HG02938 (cell line): ENCODE measurements around the gene TTC23.

ENCODE experiments used
- ATAC-seq: cut with Tn5 transposase; IDR thresholded peaks from one replicate; pipeline ENCODE4 v1.9.1; 2021; ENCODE audit warnings: mild to moderate bottlenecking, moderate library complexity; ENCODE audit not compliant: unreplicated experiment

Gene TTC23

DNA sequence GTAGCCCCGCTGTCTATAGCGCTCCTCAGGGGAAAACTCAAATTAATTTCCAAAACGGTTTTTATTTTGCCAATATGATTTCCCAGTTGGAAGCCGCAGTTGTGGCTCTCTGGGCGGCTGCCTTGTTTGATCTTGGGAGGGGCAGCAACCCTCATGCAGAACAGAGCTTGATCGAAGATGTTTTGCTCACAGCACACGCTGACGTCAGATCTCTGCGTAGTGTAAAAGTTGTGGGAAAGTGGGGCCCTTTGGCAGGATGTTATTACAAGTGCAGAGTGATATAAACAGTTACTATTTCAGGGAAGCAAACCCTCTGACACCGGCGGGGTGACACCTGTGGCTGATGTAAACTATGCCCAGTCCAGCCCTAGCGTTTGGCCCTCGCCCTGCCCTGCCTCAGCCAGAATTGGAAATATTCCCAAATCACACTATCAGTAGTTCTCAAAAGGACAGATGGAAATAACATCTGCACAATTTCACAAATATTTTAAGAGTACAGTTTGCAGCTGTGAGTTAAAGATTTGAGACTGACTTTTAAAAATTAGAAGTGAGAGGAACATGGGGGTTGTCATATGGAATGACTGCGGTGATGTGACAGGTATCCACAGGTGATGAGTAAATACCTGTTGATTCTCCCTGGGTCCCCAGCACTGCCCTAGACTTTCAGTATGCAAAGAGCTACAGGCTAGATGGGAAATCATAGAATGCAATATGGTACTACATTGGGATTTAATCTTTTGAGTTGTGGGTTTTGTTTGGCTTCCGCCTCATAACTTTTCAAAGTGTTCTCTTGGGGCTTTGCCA, 142.8 kb downstream of the TTC23 start:
- no peak for ATAC-seq

DNA sequence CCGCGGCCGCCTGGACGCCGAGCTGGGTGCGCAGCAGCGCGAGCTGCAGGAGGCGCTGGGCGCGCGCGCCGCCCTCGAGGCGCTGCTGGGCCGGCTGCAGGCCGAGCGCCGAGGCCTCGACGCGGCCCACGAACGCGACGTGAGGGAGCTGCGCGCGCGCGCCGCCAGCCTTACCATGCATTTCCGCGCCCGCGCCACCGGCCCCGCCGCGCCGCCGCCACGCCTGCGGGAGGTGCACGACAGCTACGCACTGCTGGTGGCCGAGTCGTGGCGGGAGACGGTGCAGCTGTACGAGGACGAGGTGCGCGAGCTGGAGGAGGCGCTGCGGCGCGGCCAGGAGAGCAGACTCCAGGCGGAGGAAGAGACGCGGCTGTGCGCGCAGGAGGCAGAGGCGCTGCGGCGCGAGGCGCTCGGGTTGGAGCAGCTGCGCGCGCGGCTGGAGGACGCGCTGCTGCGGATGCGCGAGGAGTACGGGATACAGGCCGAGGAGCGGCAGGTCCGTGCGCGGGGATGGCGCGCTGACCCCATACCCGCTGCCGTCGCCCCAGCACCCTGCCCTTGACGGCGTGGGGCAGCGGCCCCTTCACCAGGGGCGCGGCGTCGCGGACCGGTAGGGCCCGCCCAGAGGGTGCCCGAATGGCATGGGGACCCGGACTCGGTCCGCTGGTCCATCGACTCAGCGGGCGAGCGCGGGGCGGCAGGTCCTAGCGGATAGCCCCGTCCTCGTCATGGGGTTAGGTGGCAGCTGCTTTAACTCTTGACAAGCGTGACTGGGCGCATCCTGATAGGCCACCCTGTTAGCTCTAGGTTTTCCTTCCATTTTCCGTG, 143.7 kb downstream of the TTC23 start:
- ATAC-seq, result peak; percentile 34

DNA sequence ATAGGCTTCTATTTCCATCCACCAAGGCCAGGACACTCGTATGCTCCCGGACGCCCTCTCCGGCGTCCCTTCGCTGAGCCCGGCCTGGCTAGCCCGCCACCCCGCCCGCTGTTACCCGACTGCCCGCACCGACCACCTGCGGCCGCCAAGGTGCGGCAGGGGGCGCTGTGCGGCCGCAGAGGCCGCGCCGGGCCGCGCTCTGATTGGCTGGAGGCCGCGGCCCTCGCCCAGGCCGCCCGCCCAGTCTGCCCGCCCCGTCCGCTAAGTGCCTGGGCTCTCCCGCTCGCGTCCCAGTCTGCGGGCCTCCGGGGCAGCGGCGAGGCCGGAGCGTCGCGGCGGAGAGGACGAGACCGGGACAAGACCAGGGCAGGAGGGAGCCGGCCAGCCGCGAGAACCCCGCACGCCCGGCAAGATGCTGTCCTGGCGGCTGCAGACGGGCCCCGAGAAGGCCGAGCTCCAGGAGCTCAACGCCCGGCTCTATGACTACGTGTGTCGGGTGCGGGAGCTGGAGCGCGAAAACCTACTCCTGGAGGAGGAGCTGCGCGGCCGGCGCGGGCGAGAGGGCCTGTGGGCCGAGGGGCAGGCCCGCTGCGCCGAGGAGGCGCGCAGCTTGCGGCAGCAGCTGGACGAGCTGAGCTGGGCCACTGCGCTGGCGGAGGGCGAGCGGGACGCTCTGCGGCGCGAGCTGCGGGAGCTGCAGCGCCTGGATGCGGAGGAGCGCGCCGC, 144.4 kb downstream of the TTC23 start, which contains the start of gene SYNM:
Gene SYNM, plus strand, starts transcription at position 293 of the 726 bp plus-strand sequence. Its CDS starts 120 bp downstream, at position 413.
- peak; percentile 56 for ATAC-seq

DNA sequence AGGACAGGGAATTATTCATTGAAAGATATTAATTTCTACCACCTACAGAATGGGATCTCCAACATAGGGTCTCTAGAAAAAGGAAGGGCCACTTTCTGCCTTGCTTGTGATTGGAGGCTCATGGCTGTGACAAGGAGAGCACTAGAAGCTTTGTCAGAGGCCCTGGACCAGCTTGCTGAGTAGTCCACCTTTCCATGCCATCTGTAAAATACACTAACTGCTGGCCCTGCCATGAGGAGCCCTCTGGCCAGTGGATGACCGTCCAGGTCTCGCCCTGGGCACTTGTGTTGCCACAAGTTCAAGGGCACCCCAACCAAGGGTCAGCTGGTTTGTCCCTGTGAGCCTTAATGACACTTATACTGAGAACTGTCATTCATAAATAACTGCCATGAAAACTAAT, 146.1 kb downstream of the TTC23 start:
- no peak for ATAC-seq

GRCh38 chr15:99102332-99103235, 146.8 kb downstream of the TTC23 start:
- ATAC-seq, result no peak

DNA sequence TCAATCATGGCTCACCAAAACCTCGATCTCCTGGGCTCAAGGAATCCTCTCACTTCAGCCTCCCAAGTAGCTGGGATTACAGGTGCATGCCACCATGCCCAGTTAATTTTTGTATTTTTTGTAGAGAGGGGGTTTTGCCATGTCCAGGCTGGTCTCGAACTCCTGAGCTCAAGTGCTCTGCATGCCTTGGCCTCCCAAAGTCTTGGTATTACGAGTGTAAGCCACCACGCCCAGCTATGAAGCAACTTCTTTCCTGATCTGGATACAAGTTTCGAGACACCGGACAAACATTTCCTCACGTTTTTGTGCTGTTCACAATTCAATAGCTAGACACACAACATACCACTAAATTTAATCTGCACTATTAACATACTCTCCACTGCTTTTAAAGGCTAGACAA, 147.9 kb downstream of the TTC23 start:
- ATAC-seq, result no peak

- ATAC-seq, result no peak
Observed at GRCh38 chr15:99100245-99101173, 148.9 kb downstream of the TTC23 start.

- no peak for ATAC-seq
Observed at GRCh38 chr15:99099661-99100060, 149.7 kb downstream of the TTC23 start.

DNA sequence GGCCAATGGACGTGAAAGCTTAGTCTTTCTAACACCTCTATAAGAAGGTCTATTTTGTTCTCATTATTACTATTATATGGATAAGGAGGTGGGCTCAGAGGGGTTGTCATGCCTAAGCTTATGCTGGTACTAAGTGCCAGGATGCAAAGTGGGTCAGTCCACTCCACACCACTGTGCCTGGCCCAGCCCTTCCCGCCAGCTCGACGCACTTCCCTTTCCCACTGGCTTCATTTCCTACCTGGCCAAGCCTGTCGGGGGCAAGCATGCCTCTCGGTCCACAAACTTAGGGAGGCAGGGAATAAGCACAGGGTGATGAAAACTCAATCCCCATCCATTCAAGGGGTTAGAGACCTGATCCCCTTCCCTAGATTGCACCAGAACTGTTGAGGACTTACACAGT, 150.4 kb downstream of the TTC23 start:
- ATAC-seq, result no peak

DNA sequence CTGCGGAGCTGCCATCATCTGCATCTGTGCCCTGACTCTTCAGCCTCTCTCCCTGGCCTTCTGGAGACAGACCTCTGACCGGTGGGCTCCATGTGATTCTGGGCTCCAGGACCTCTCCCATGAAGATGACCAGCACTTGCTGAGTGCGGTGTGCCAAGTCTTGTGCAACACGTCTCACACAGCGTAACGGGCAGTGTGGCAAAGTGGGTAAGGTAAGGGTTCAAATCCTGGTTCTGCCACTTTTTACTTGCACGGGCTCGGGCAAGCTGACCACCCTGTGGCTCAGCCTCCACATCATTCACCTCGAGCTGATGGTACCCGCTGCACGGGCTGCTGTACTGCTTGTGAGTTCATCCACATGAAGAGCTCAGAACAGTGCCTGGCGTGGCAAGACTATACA, 151.0 kb downstream of the TTC23 start:
- ATAC-seq, result no peak

DNA sequence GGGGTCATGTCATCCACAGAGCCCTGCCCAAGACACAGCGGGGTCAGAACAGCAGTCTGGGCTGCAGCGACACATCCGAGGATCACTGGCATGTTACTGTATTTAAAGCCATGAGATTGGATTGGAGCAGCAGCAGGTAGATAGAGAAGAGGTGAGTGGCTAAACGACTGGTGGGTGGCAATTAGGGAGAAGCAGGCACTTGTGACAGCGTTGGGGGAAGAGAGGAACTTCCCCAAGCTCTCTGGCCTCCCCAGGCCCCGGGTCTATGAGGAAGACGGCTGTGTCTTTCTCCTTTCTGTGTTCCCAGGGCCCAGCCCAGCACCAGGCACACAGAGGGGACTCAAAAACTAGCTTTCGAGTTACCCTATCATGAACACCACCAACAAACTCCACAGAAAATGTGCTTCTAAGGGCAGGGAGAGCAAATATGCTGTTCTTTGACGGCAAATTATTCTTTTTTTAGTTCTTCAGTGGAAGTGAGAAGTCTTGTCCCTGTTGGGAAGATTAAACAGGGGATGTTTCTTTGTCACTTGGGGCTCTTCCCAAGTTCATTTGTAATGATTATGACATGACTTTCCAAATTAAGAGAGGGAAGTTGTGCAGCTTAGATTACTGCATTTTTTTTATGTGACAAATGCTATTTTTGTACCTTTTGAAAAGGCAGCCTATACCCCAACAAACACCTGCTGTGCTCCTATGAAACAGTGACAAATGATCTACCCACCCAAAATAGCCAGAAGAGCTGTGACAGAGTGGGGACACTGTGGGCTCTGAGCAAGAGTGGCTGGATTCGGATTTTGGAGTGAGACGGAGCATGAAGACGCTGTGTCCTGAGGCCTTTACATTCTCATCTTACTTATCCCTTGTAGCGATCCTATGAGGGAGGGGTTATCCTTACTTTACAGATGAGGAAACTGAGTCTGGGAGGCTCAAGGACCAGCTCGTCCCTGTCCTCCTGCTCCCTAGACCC, 151.7 kb downstream of the TTC23 start:
- ATAC-seq, result no peak

DNA sequence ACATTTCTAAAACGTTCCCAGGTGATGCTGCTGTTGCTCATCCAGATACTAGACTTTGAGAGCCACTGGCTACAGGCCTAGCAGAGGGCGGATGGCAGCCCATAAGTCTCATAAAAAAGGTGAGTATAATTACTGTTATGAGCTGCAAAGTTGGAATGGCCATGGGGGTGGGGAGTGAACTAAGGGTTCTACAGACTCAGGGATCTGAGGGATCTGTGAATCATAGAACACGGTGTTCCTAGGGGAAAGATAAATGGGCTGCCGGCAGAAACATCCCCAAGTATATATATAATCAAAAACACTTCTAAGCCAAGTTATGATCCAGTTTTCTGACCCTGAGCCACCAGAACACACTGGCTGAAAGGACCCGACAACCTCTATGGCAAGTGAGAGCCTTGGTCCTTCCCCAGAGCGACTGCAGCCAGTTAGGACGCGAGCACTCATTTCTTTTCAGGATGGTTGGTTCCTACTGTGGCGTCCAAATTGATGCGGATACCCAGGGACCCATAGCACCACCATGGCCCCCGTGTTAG, 152.4 kb downstream of the TTC23 start:
- no peak for ATAC-seq

GRCh38 chr15:99096173-99096893, 153.0 kb downstream of the TTC23 start:
- ATAC-seq, result no peak

GRCh38 chr15:99095626-99096025, 153.8 kb downstream of the TTC23 start:
- ATAC-seq, result no peak

DNA sequence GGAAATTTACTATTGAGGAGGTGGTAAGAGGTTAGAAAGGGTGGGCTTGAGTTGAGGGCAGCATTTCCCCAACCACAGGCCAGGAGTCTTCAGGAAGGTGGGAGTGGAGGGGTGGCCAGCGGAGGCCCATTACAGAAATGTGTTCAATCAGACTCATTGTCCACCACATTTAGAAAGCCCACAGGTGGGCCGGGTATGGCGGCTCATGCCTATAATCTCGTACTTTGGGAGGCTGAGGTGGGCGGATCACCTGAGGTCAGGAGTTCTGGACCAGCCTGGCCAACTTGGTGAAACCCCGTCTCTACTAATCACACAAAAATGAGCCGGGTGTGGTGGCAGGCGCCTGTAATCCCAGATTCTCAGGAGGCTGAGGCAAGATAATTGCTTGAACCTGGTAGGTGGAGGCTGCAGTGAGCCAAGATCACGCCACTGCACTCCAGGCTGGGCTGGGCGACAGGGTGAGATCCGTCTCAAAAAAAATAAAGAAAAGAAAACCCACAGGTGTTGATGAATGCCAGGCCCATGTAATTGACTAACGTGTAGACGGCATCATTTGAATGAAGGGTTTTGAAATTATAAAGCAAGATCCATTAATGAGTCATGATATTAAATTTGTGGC, 156.7 kb downstream of the TTC23 start:
- ATAC-seq, result no peak

DNA sequence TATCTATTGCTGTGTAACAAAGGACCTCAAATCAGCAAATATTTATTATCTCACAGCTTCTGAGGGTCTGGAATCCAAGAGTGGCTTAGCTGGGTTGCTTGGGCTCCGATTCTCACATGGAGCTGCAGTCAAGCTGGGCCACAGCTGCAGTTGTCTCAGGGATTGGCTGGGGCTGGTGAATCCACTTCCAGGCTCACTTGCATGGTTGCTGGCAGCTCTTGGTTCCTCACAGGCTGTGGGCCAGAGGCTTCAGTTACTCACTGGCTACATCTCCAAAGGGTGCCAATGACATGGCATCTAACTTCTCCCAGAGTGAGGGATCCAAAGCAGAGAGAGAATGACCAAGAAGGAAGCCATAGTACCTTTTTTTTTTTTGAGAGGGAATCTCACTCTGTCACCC, 158.4 kb downstream of the TTC23 start:
- no peak for ATAC-seq
